ENCODE measurements around the gene DGKB.

DNA sequence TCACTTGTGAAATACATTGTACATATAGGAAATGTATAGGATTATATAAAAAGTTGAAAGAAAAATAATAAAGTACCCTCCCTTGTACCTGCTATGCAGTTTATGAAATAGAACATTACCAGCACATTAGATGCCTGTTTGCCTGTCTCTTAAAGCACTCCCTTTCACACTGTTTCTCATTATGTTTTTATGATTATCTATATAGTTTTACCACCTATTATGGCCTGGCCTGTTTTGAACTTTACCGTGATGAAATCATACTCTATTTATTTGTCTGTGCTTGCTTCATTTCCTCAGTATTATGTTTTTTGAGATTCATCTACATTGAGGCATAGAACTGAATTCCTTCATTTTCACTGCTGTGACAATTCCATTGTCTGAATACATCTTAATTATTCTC is 41.1 kb downstream of the DGKB start:
- TF ChIP-seq CTCF (IDR thresholded peaks at IDR 0.05) = no peak
- TF ChIP-seq POLR2A (IDR thresholded peaks at IDR 0.05) = no peak

Data from body of pancreas (tissue), 4 donors.